Muscle layer of colon (tissue), 2 donors: ENCODE measurements around the gene MSI2.

ENCODE experiments used
- H3K27ac ChIP-seq: one replicate; pipeline ENCODE4 v1.7.0; 2013; ENCODE audit warnings: low read depth, mild to moderate bottlenecking, low read length, moderate library complexity
- H3K27me3 ChIP-seq, 2 donors: one replicate each; pipeline ENCODE4 v1.7.0; 2013; ENCODE audit warnings: low read length in 2 of 2, mild to moderate bottlenecking in 2 of 2; ENCODE audit not compliant: insufficient read depth in 2 of 2, control insufficient read depth in 1 of 2
- H3K36me3 ChIP-seq: one replicate; pipeline ENCODE4 v1.7.0; 2013; ENCODE audit warnings: mild to moderate bottlenecking, low read length; ENCODE audit not compliant: insufficient read depth
- H3K4me1 ChIP-seq: one replicate; pipeline ENCODE4 v1.7.0; 2013; ENCODE audit warnings: mild to moderate bottlenecking, low read length; ENCODE audit not compliant: insufficient read depth
- H3K4me3 ChIP-seq, 2 donors: one replicate each; pipeline ENCODE4 v1.7.0; 2013; ENCODE audit warnings: low read length in 2 of 2, low read depth in 1 of 2, mild to moderate bottlenecking in 1 of 2, moderate library complexity in 1 of 2
- H3K9ac ChIP-seq: one replicate; pipeline ENCODE4 v1.7.0; 2013; ENCODE audit warnings: low read length
- H3K9me3 ChIP-seq: one replicate; pipeline ENCODE4 v1.7.0; 2013; ENCODE audit warnings: mild to moderate bottlenecking, low read length
- donor health status: abdominal sarcoma.
- donor health status: Adenocarcinoma of cecum.

MSI2 gene

DNA sequence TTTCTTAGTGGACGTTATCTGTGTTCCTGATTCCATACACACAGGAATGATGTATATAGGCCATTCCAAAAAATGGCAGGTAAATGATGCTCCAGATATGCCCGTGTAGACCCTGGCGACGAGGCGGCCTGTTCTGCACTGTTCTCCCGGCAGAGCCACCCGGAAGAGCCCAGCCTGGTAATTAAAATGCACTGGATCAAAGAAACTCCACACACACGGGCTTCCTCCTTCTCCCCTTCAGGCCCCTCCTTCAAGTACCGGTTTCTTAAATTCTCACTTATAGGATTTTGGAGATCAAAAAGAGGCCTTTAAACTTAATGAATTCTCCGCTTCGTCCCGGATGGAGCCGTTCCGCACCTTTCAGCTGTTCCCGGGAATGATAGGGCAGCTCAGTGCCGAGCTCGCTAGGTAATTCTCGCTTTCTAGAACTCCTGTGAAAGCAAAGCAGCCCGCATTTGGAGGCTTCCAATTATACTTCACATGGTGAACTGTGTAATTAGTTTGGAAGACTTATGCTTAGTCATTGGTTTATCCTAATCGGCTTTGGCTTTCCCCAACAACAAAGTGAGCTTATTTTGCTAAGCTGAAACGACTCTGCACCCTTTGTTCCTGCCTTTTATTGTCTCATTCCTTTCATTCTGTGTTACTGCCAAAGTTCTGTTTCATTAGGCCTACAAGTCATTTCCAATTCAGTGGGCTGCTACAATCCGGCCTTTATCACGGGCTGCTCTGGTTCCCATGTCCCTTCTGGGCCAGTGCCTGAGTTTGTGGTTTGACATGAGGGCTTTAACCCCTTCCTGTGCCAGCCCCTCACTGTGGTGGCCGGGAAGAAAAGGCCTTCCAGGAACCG lies 150.0 kb downstream of the MSI2 start:
- H3K9ac ChIP-seq, result no peak overlapping the region
- no peak overlapping the region for H3K4me3 ChIP-seq
- H3K27me3 ChIP-seq, result no peaks in the 10 kb centered on the region
- peaks cover 21% of the 10 kb centered on the region for H3K4me1 ChIP-seq
- H3K36me3 ChIP-seq, result no peaks in the 10 kb centered on the region
- no peaks in the 10 kb centered on the region for H3K9me3 ChIP-seq
- no peak overlapping the region for H3K27ac ChIP-seq

DNA sequence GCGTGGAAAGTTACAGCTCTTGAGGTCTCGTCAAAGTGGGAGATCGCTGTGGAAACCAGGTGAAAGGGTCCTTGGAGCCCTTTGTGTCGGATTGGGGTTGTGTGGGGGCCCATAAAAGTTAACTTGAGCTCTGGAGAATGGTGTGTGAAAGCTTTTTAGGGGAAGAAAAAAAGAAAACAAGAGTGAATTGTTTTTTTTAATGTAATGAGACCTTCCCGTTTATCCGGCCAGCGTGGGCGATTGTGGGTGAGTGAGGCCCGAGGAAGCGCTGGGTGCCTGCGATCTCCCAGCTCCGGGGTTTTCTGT lies 150.6 kb downstream of the MSI2 start:
- Histone ChIP-seq H3K4me1 (peaks cover 21% of the 10 kb centered on the region), H3K36me3 (no peaks in the 10 kb centered on the region), H3K9ac (no peak overlapping the region), H3K4me3 (no peak overlapping the region), H3K9me3 (no peaks in the 10 kb centered on the region), H3K27ac (no peak overlapping the region), H3K27me3 (no peaks in the 10 kb centered on the region)

DNA sequence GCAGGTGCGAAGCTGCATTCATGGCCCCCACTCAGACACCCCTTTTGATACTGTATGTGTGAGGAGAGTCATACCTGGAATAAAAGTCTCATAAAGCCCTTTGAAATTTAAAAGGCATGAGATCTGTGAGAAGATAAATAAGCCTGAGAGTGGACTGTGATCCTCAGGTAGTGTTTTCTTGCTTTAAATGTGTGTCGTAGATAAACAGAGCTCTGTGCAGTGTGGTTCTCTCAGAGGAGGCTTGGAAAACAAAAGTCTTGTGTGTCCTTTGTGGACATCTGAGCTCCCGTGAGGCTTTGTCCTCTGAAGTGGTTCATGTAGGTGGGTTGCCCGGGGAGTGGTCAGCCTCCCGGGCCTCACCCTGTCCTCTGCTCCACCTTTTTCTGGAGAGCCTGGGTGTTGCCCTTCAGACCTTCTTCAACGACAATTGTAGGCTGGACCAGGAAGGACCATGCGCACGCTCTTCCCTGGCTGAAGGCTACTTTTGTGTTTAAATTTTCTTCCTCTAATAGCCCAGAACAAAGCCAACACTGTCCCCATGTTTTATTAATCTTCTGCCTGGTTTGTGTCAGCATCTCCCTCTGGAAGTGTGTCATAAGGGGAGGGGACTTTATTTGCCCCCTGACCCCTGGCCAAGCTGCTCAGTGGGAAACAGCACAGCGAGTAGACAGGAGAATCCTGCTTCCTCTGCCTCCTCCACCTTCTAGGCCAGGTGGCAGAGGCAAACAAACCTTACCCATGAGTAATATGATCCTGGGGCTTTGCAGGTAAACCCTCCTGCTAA lies 151.2 kb downstream of the MSI2 start:
- no peak overlapping the region for H3K9ac ChIP-seq
- H3K4me3 ChIP-seq, result no peak overlapping the region
- H3K27ac ChIP-seq, result no peak overlapping the region

DNA sequence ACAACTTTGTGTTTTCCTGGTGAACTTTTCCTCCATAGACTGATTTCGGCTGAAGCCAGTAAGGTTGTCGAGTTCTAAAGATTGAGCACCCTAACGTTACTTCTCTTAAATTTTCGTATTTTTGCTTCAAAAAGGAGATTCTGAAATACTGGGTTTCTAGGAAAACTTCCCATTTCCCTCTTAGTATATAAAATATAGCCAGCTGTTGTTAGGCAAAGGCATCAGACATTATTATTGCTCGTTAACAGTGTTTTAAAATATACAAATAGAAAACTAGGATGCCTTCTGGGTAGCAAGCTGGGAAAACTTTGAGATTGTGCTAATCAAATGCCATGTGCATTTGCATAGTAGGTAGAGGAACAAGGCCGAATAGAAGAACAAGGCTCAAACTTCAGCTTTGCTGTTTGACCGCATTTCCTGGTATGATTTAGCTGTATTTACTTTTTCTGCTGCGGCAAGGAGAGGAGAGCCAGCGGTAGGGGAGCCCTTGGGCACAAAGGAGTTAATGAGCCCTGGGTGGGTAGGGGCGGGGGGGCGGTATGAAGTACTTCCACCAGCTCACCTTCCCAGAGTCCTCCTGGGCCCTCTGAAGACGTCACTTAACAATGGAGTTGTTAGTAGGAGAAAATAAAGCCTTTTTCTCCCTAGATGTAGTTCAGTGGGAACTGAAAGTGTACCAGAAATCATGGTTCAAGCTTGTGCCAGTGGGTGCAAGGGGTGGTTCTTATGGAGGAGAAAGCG lies 151.9 kb downstream of the MSI2 start:
- Histone ChIP-seq H3K4me3 (no peak overlapping the region), H3K27ac (no peak overlapping the region), H3K9ac (no peak overlapping the region), H3K27me3 (no peaks in the 10 kb centered on the region), H3K4me1 (peaks cover 21% of the 10 kb centered on the region), H3K36me3 (no peaks in the 10 kb centered on the region), H3K9me3 (no peaks in the 10 kb centered on the region)

More for the DNA sequence above, 151.2 kb downstream of the MSI2 start:
- Histone ChIP-seq H3K9me3 (no peaks in the 10 kb centered on the region), H3K4me1 (peaks cover 21% of the 10 kb centered on the region), H3K36me3 (no peaks in the 10 kb centered on the region), H3K27me3 (no peaks in the 10 kb centered on the region)

DNA sequence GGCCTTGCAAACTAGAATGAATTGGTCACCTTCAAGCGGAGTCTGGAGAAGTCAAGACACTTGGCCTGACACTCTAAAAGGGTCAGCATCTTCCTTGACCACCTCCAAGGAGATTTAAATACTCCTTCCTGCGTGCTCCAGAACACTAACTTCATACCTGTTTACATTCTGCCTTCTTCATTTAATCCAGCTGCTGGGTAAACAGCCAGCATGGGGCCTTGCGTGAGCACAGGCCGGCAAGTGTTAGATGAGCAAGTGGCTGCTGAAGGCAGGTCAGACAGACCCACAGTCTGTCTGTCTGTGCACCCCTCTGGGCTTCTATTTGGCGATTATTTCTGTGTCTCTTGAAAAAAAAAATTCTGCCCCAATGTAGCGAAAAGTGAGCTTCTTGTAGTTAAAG lies 153.8 kb downstream of the MSI2 start:
- H3K9ac ChIP-seq, result no peak overlapping the region
- H3K9me3 ChIP-seq, result no peaks in the 10 kb centered on the region
- H3K27ac ChIP-seq, result no peak overlapping the region
- H3K27me3 ChIP-seq, result no peaks in the 10 kb centered on the region
- peaks cover 20% of the 10 kb centered on the region for H3K4me1 ChIP-seq
- H3K4me3 ChIP-seq, result no peak overlapping the region
- no peaks in the 10 kb centered on the region for H3K36me3 ChIP-seq

DNA sequence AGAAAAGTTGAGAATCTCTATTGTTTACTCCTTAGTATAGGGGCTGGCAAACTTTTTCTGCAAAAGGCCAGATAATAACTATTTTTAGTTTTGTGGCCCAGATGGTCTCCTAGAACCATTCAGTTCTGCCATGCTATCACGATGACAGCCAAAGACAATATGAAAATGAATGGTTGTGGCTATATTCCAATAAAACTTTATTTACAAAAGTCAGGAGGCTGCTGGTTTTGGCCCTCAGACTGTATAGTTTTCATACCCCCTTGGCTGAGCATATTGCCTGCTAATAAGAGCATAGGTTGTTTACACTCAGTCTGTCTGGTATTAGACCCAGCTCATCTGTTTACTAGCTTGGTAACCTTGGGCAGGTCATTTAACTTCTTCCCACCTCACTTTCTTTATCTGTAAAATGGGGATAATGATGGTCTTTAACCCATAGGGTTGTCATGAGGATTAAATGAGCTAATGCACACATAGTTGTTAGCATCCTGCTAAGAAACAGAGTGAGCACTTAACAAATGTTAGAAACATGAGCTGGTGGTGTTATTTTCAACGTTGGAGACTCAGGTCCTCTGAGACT lies 156.3 kb downstream of the MSI2 start:
- Histone ChIP-seq H3K27ac (no peak overlapping the region), H3K9ac (no peak overlapping the region), H3K27me3 (no peaks in the 10 kb centered on the region), H3K4me1 (no peaks in the 10 kb centered on the region), H3K4me3 (no peak overlapping the region), H3K9me3 (no peaks in the 10 kb centered on the region), H3K36me3 (no peaks in the 10 kb centered on the region)

DNA sequence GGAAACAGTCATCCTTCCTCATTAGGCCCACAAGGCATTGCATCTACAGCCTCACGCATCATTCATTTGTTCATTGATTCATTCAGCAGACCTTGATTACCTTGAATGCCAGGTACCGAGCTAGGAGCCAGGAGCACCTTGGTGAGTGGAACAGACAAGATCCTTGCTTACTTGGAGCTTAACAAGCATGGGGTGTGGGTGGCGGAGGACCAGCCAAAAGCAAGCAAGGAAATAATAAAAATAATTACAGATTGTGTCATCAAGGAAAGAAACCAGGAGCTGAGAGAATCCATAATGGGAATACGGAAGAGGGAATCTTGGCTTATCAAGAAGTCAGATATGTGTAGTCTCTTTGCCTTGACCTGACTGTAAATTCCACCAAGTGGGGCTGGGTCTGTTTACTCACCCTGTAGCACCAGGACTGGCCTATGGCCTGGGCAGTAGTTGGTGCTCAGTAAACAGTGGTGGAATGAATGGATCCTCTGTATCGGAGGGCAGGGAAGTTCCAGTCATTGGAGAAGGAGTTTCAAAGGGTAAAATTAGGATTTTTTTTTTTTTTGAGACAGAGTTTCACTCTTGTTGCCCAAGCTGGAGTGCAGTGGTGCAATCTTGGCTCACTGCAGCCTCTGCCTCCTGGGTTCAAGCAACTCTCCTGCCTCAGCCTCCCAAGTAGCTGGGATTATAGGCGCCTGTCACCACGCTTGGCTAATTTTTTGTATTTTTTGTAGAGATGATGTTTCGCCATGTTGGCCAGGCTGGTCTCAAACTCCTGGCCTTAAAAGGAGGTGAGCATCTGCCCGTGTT lies 157.7 kb downstream of the MSI2 start:
- no peaks in the 10 kb centered on the region for H3K27me3 ChIP-seq
- no peaks in the 10 kb centered on the region for H3K9me3 ChIP-seq
- H3K27ac ChIP-seq, result no peak overlapping the region
- H3K4me3 ChIP-seq, result no peak overlapping the region
- no peaks in the 10 kb centered on the region for H3K4me1 ChIP-seq
- H3K36me3 ChIP-seq, result no peaks in the 10 kb centered on the region
- no peak overlapping the region for H3K9ac ChIP-seq

DNA sequence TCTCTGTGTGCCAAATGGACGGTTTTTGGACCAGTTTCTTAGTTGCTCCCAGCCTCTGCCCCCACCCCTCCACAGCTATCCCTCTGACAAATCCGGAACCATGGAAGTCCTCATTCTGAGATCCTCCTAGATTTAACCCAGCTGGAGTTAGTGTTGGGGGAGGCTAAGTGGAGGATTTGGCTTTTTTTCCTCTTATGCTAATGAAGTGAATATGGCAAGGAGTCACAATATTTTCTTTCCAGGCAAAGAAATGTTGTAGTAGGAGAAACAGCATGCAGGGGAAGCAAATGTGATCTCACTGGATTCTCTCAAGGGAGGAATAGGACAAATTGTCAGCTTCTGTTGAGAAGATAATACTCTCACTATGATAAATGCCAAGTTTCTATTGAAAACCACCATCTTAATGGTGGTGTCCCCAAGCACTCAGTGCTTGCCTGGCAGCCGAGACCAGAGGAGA lies 159.5 kb downstream of the MSI2 start:
- Histone ChIP-seq H3K9ac (no peak overlapping the region), H3K4me3 (no peak overlapping the region), H3K36me3 (no peaks in the 10 kb centered on the region), H3K9me3 (no peaks in the 10 kb centered on the region), H3K27me3 (no peaks in the 10 kb centered on the region), H3K4me1 (no peaks in the 10 kb centered on the region), H3K27ac (no peak overlapping the region)

DNA sequence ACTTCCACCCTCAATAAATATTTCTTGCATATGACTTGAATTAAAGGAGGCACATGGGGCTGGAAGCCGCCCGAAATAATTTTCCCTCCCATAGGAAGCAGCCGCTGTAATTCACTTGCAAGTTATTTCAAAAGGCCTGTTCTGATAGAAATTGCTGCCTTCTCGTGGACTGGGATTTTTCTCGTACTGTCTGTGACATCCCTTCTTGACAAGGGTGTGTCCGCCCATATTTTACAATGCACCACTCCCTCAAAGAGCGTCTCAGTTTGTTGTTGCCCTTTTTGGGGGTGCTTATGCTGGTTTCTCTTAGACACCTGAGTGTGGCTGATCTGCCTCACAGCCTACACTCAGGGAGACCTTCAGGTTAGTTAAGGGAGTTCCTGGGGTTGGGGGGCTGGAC lies 160.0 kb downstream of the MSI2 start:
- H3K27ac ChIP-seq, result no peak overlapping the region
- no peaks in the 10 kb centered on the region for H3K27me3 ChIP-seq
- no peak overlapping the region for H3K4me3 ChIP-seq
- no peak overlapping the region for H3K9ac ChIP-seq
- no peaks in the 10 kb centered on the region for H3K36me3 ChIP-seq
- no peaks in the 10 kb centered on the region for H3K9me3 ChIP-seq
- H3K4me1 ChIP-seq, result no peaks in the 10 kb centered on the region

DNA sequence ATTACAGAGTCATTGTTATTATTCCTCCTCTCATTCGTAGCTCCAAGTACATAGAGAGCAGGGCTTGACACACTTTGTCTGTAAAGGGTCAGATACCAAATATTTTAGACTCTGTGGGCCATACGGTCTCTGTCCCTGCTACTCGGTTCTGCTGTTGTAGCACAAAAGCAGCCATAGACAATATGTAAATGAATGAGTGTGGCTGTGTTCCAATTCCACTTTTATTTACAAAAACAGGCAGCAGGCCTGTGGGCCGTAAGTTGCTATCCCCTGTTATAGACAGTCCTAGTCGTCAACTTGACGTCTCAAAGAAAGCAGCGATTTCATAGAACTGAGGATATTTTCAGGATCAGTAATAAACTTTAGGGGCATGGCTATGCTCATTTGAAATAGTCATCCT lies 161.6 kb downstream of the MSI2 start:
- Histone ChIP-seq H3K27me3 (no peaks in the 10 kb centered on the region), H3K9me3 (no peaks in the 10 kb centered on the region), H3K4me1 (no peaks in the 10 kb centered on the region), H3K4me3 (no peak overlapping the region), H3K27ac (no peak overlapping the region), H3K9ac (no peak overlapping the region), H3K36me3 (no peaks in the 10 kb centered on the region)
